Measurements from ENCODE around the gene MAMLD1.

Gene MAMLD1

DNA sequence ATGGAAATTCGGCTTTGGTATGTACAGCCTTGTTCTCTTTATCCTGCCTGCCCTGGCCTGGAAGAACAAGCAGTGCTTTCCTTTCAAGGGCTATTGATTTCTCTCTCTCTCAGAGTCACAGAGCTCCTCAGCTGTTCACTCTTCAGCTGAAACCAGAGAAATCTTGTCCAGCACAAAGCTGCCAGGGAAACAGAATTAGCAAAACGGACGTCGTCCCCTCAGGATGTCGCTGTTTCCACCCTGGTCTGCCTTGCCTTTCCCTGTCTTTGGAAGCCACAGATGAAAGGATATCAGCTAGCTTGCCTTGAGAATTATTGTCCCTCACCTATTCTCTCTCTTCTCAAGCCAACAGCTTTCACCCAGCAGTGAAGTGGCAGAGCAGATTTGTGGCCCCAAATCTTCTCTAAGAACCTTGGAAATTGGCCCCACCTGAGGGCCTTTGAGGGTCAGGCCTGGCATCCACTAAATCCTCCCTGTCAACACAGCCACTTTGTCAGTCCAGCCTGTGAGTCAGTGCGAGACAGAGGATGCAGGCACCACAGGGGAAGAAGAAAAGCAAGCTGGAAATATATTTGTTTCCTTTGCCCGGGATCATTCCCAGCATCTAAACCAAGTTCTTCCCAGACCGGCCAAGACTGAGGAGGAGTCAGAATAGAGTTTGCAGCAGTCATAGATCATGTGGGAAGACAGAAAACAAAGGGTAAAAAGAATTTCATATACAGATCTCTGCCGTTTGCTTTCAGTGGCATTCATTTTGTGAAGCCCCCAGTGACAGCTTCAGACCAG is 141.5 kb downstream of the MAMLD1 start:
- H3K27ac ChIP-seq, result no peak overlapping the region

DNA sequence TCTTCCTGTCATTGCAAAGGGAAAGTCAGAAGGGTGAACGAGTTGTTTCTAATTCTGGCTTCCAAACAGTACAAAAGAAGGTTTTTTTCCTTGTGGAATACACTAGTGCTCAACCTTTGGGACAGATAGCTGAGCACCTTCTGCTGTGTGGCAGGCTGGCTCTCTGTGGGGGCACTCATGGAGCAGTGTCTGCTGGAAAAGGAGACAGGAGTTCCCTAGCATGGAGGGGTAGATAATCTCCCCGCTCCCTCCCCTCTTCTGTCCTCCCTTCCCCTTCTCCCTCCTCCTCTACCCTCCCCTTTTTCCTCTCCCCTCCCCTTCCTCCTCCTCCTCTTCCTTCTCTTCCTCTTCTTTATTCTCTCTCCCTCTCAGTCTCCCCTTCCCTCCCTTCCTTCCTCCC is 142.9 kb downstream of the MAMLD1 start:
- TF ChIP-seq, protein P1, sequence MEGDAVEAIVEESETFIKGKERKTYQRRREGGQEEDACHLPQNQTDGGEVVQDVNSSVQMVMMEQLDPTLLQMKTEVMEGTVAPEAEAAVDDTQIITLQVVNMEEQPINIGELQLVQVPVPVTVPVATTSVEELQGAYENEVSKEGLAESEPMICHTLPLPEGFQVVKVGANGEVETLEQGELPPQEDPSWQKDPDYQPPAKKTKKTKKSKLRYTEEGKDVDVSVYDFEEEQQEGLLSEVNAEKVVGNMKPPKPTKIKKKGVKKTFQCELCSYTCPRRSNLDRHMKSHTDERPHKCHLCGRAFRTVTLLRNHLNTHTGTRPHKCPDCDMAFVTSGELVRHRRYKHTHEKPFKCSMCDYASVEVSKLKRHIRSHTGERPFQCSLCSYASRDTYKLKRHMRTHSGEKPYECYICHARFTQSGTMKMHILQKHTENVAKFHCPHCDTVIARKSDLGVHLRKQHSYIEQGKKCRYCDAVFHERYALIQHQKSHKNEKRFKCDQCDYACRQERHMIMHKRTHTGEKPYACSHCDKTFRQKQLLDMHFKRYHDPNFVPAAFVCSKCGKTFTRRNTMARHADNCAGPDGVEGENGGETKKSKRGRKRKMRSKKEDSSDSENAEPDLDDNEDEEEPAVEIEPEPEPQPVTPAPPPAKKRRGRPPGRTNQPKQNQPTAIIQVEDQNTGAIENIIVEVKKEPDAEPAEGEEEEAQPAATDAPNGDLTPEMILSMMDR (conservative IDR thresholded peaks at IDR 0.05), result no peak
- TF ChIP-seq ZFX (IDR thresholded peaks at IDR 0.05), result no peak
- H3K27ac ChIP-seq, result no peak overlapping the region

More for the DNA sequence above, 141.5 kb downstream of the MAMLD1 start:
- TF ChIP-seq, protein P1 (conservative IDR thresholded peaks at IDR 0.05), result no peak
- no peak for TF ChIP-seq ZFX (IDR thresholded peaks at IDR 0.05)

DNA sequence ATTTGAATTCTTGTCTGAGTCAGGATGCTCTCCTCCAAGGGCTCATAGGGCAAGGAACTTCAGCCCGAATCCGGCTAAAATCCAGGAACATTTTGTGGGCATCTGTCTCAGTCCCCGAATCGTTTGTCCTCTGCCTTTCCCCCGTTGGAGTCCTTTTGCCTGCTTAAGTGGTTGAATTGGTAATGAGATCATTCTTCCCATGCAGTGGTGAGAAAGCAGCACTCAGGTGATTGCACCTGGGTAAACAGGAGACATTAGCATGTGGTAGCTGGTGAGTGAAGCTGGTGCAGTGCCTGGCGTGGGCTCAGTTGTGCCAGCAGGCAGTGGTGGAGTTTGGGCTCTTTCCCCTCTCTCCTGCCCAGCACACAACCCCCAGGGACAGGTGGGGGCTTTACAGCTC is 143.4 kb downstream of the MAMLD1 start:
- H3K27ac ChIP-seq, result no peak overlapping the region
- no peak for TF ChIP-seq ZFX (IDR thresholded peaks at IDR 0.05)
- TF ChIP-seq, protein P1 (conservative IDR thresholded peaks at IDR 0.05), result no peak

- H3K27ac ChIP-seq, result no peak overlapping the region; the same call in 1 of the 2 replicates
- TF ChIP-seq, protein P1 (conservative IDR thresholded peaks at IDR 0.05), result no peak
- no peak for TF ChIP-seq ZFX (IDR thresholded peaks at IDR 0.05)
Measured at GRCh38 chrX:150507251-150507856, 144.2 kb downstream of the MAMLD1 start.

DNA sequence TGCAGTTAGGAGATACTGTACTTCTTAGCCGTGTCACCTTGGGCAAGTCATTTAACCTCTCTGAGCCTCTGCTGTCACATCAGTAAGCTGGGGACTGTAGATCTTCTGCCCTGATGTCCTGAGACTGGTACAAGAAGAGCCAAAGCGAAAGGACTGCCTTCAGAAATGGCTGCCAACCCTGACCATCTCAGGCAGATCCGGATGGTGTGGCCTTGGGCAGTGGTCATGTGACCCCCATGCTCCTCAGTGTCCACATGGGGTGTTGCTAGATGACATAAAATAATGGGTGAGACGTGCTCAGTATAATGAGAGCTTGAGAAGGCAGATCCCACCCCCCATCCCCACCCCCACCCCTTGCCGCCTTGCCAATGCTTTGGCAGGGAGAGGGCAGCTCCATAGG is 144.9 kb downstream of the MAMLD1 start:
- no peak for TF ChIP-seq ZFX (IDR thresholded peaks at IDR 0.05)
- TF ChIP-seq, protein P1 (conservative IDR thresholded peaks at IDR 0.05), result no peak
- no peak overlapping the region; the same call in 1 of the 2 replicates for H3K27ac ChIP-seq

DNA sequence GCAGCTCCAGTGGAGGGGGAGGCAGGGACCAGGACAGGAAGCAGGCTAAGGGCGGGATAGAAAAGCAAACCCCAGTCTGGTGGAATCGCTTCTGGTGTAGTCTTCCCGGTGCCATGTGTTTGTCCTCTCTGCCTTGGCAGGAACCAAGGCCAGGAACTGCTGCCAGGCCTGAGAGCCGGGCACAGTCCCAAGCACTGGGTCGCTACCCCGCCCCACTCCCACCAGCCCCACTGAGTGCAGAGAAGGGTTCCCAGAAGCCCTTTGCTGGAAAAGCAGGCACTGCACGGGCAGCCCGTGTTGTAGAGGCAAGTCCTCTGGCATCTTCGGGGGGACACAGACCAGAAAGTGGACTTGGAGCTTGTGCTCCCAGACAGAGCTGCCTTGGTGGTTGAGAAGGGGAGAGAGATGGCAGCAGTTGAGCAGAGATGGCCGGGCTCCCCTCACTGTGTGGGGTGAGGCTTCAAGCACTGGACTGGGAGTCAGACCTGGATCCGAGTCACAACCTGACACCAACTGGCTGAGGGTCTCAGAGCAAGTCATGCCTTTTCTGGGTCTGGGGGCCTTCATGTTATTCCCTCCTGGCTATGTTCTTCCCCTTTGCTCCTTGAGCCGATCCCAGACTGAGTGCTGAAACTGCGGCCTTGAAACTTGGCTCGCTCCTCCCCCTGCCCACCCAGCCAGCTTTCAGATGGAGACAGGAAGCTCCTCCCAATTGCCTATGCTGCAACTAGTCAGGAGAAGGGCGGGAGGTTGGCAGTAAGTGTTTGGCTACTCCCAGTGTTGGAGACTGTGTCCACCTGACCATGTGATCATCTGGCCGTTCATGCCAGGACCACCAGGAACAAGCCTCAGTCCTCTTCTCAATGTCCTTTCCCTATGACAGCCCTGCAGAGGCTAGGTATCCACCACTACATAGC is 145.6 kb downstream of the MAMLD1 start:
- no peak overlapping the region; the same call in 1 of the 2 replicates for H3K27ac ChIP-seq
- no peak for TF ChIP-seq ZFX (IDR thresholded peaks at IDR 0.05)
- TF ChIP-seq, protein P1 (conservative IDR thresholded peaks at IDR 0.05), result no peak
